GM23338 (cell line): ENCODE results near the gene ARL2BP. TPM values are rescaled to one million over a fixed set of nuclear protein-coding genes. Genes with fewer than 3 reads are reported as not detected.

Experiments used
- ATAC-seq: fragments of 200-7000 bp; cut with Tn5 transposase; 3 replicates; pipeline ENCODE4 v1.9.1; 2020
- DNase-seq: peaks from one replicate; pipeline ENCODE4 v3.0.0-alpha.2; 2015; ENCODE audit warnings: low spot score
- H2AFZ ChIP-seq: fragments of 200-600 bp; sonication (generic); 2 replicates; pipeline ENCODE4 v1.8.0; 2016; ENCODE audit warnings: antibody characterized with exemption, mild to moderate bottlenecking, moderate library complexity
- H3F3A ChIP-seq: fragments of 200-600 bp; sonication (generic); replicated peaks from 2 replicates; pipeline ENCODE4 v1.8.0; 2017; ENCODE audit warnings: antibody characterized with exemption, mixed run types, low read depth
- H3K27ac ChIP-seq: fragments of 200-600 bp; sonication (generic); 2 replicates; pipeline ENCODE4 v1.6.1; 2016; ENCODE audit warnings: low read depth
- H3K27me3 ChIP-seq: fragments of 200-600 bp; sonication (generic); 2 replicates; pipeline ENCODE4 v1.8.0; 2016; ENCODE audit warnings: mild to moderate bottlenecking, mixed run types, moderate library complexity; ENCODE audit not compliant: insufficient read depth
- H3K36me3 ChIP-seq: fragments of 200-600 bp; sonication (generic); 2 replicates; pipeline ENCODE4 v1.8.0; 2016; ENCODE audit warnings: mild to moderate bottlenecking; ENCODE audit not compliant: insufficient read depth
- H3K4me1 ChIP-seq: fragments of 200-600 bp; sonication (generic); 2 replicates; pipeline ENCODE4 v1.8.0; 2016; ENCODE audit warnings: mild to moderate bottlenecking, moderate library complexity; ENCODE audit not compliant: insufficient read depth
- H3K4me2 ChIP-seq: fragments of 200-600 bp; sonication (generic); 2 replicates; pipeline ENCODE4 v1.7.1; 2017; ENCODE audit warnings: mixed run types
- H3K4me3 ChIP-seq: fragments of 200-600 bp; sonication (generic); 2 replicates; pipeline ENCODE4 v1.6.1; 2016; ENCODE audit warnings: mixed run types
- H3K79me2 ChIP-seq: fragments of 200-600 bp; sonication (generic); replicated peaks from 2 replicates; pipeline ENCODE4 v1.8.0; 2017; ENCODE audit warnings: mild to moderate bottlenecking; ENCODE audit not compliant: insufficient read depth
- H3K9me2 ChIP-seq: fragments of 200-600 bp; sonication (generic); 2 replicates; pipeline ENCODE4 v1.8.0; 2017; ENCODE audit not compliant: insufficient read depth
- H4K20me1 ChIP-seq: fragments of 200-600 bp; sonication (generic); replicated peaks from 2 replicates; pipeline ENCODE4 v1.8.0; 2017; ENCODE audit warnings: mild to moderate bottlenecking; ENCODE audit not compliant: insufficient read depth
- H3K27ac Mint-ChIP-seq: 2 replicates; pipeline ENCODE4 v1.8.0; 2020; ENCODE audit warnings: inconsistent platforms, mild to moderate bottlenecking, moderate library complexity, mixed read lengths
- H3K27me3 Mint-ChIP-seq: 3 replicates; pipeline ENCODE4 v1.8.0; 2022; ENCODE audit warnings: low read depth, mild to moderate bottlenecking, moderate library complexity, mixed read lengths, inconsistent platforms; ENCODE audit not compliant: insufficient read depth, poor library complexity
- H3K36me3 Mint-ChIP-seq: 3 replicates; pipeline ENCODE4 v1.8.0; 2021; ENCODE audit warnings: low read depth, mild to moderate bottlenecking, inconsistent platforms, moderate library complexity, mixed read lengths
- H3K4me1 Mint-ChIP-seq: 3 replicates; pipeline ENCODE4 v1.8.0; 2020; ENCODE audit warnings: mild to moderate bottlenecking, inconsistent platforms, mixed read lengths
- H3K4me3 Mint-ChIP-seq: 3 replicates; pipeline ENCODE4 v1.8.0; 2021; ENCODE audit warnings: moderate library complexity, mild to moderate bottlenecking, inconsistent platforms, mixed read lengths
- H3K9me3 Mint-ChIP-seq: 3 replicates; pipeline ENCODE4 v1.8.0; 2020; ENCODE audit warnings: moderate library complexity, mild to moderate bottlenecking, inconsistent platforms, mixed read lengths
- CREB1 ChIP-seq: fragments of 250-450 bp; sonication (Bioruptor Pico); IDR thresholded peaks from 2 replicates; pipeline ENCODE4 v1.5.0; 2020; ENCODE audit warnings: low read depth, mild to moderate bottlenecking, moderate library complexity
- CTCF ChIP-seq, 2 experiments: fragments of 200-600 bp in 1 of 2; sonication (generic) in 1 of 2; conservative IDR thresholded peaks; 2 replicates each; pipeline versions ENCODE4 v1.5.1 to v1.6.1; 2016 to 2017; ENCODE audit warnings: antibody characterized with exemption in 2 of 2, low read depth in 2 of 2, mild to moderate bottlenecking in 2 of 2, moderate library complexity in 1 of 2
- ETS1 ChIP-seq: IDR thresholded peaks from 2 replicates; pipeline ENCODE4 v1.6.1; 2016; ENCODE audit warnings: antibody characterized with exemption
- EZH2 ChIP-seq: fragments of 200-600 bp; sonication (generic); IDR thresholded peaks from one replicate; pipeline ENCODE4 v1.8.0; 2017; ENCODE audit warnings: antibody characterized with exemption, mild to moderate bottlenecking, low read depth; ENCODE audit not compliant: unreplicated experiment
- EZH2phosphoT487 ChIP-seq: fragments of 200-600 bp; sonication (generic); IDR thresholded peaks from one replicate; pipeline ENCODE4 v1.8.1; 2018; ENCODE audit warnings: antibody characterized with exemption; ENCODE audit not compliant: unreplicated experiment
- JUNB ChIP-seq: IDR thresholded peaks from one replicate; pipeline ENCODE4 v1.6.1; 2016; ENCODE audit warnings: antibody characterized with exemption; ENCODE audit not compliant: unreplicated experiment
- NANOG ChIP-seq: IDR thresholded peaks from 2 replicates; pipeline ENCODE4 v1.6.1; 2016; ENCODE audit warnings: antibody characterized with exemption, borderline replicate concordance
- POLR2AphosphoS5 ChIP-seq: IDR thresholded peaks from 2 replicates; pipeline ENCODE4 v1.6.1; 2016; ENCODE audit warnings: antibody characterized with exemption, low read depth
- REST ChIP-seq: IDR thresholded peaks from one replicate; pipeline ENCODE4 v1.6.1; 2018; ENCODE audit warnings: antibody characterized with exemption; ENCODE audit not compliant: unreplicated experiment
- STAT1 ChIP-seq: IDR thresholded peaks from one replicate; pipeline ENCODE4 v1.6.1; 2016; ENCODE audit warnings: antibody characterized with exemption; ENCODE audit not compliant: unreplicated experiment
- ZNF114 ChIP-seq: fragments of 250-450 bp; sonication (Bioruptor Pico); IDR thresholded peaks from 2 replicates; pipeline ENCODE4 v1.5.0; 2020; ENCODE audit warnings: mild to moderate bottlenecking, moderate library complexity
- ZNF331 ChIP-seq: fragments of 250-450 bp; sonication (Bioruptor Pico); IDR thresholded peaks from 2 replicates; pipeline ENCODE4 v1.5.0; 2020; ENCODE audit warnings: low read depth, mild to moderate bottlenecking, moderate library complexity
- ZNF462 ChIP-seq: fragments of 250-450 bp; sonication (Bioruptor Pico); IDR thresholded peaks from 2 replicates; pipeline ENCODE4 v1.5.0; 2020; ENCODE audit warnings: mild to moderate bottlenecking, moderate library complexity
- polyA plus RNA-seq: library from polyadenylated mRNA; unstranded; fragments of >200 nt; fragmentation: Nextera tagmentation; extraction: Ambion mirVana; gene quantifications from 2 replicates; pipeline ENCODE4 v1.2.1, GENCODE V29; 2016
- total RNA-seq: library from RNA; depleted of rRNA; stranded (reverse); fragments of >200 nt; shearing (Covaris generic); gene quantifications from 2 replicates; pipeline ENCODE4 v1.2.3, GENCODE V29; 2014

ARL2BP gene
- total and polyA plus RNA-seq, 2 experiments from 2014 or later = 10.3 to 13.4 TPM

- H3K9me3 Mint-ChIP-seq = no peaks in the 10 kb centered on the region
- H3K27ac ChIP-seq = no peak overlapping the region
- no peak overlapping the region for H2AFZ ChIP-seq
- ATAC-seq (no peak), DNase-seq (no peak)
- H3F3A ChIP-seq = no peaks in the 10 kb centered on the region
- H3K27me3 ChIP-seq = no peaks in the 10 kb centered on the region
- no peaks in the 10 kb centered on the region for H4K20me1 ChIP-seq
- H3K4me1 ChIP-seq = peaks cover 6% of the 10 kb centered on the region; the same call in 1 of the 2 replicates
- peaks cover 10% of the 10 kb centered on the region for H3K27me3 Mint-ChIP-seq
- no peak overlapping the region for H3K27ac Mint-ChIP-seq
- no peak overlapping the region for H3K4me2 ChIP-seq
- no peaks in the 10 kb centered on the region for H3K79me2 ChIP-seq
- no peaks in the 10 kb centered on the region for H3K9me2 ChIP-seq
- peaks cover 16% of the 10 kb centered on the region for H3K4me1 Mint-ChIP-seq
- no peak overlapping the region for H3K4me3 ChIP-seq
- H3K4me3 Mint-ChIP-seq = no peak overlapping the region
- H3K36me3 ChIP-seq = no peaks in the 10 kb centered on the region
- TF ChIP-seq ZNF331 (CRISPR knock-in tag) = no peak
- TF ChIP-seq POLR2AphosphoS5 = no peak
- TF ChIP-seq NANOG = no peak
- no peak for TF ChIP-seq ZNF462 (CRISPR knock-in tag)
- no peak for TF ChIP-seq JUNB
- no peak for TF ChIP-seq CTCF (conservative IDR thresholded peaks at IDR 0.05; ENCODE audit: low read depth in 2 of 2)
- TF ChIP-seq ETS1 = no peak
- TF ChIP-seq EZH2phosphoT487 = no peak
- no peak for TF ChIP-seq EZH2
- TF ChIP-seq REST = no peak
- no peak for TF ChIP-seq STAT1
- no peak for TF ChIP-seq CREB1 (CRISPR knock-in tag)
- no peak for TF ChIP-seq ZNF114 (CRISPR knock-in tag)
- H3K36me3 Mint-ChIP-seq = no peaks in the 10 kb centered on the region
Measured at GRCh38 chr16:57265850-57266530, 20.9 kb downstream of the ARL2BP start.
